Stimulated activated CD8-positive, alpha-beta memory T cell treated with anti-CD3 and anti-CD28 coated beads, Interleukin-4, amount 100 ng/mL, for 24 hours (primary cell): Measurements from ENCODE around the gene CASP9.
A peak's percentile ranks its signal among the peaks of the same experiment; 100 is the strongest.
"Not testable (repeated sequence)": the region's sequence is repeated elsewhere in the genome, so short reads cannot be mapped to it uniquely, and the experiment has no call there.

ENCODE experiments used
- DNase-seq: peaks from one replicate; pipeline ENCODE4 v3.0.0-alpha.2; 2020; ENCODE audit warnings: low read depth

CASP9 gene

GRCh38 chr1:15525050-15526020 lies 1.3 kb upstream of the CASP9 start:
- peak; percentile 99 for DNase-seq

- peak; percentile 98 for DNase-seq
Measured at GRCh38 chr1:15524283-15525049, 451 bp upstream of the CASP9 start.

GRCh38 chr1:15523104-15524020 lies 653 bp downstream of the CASP9 start:
- no peak for DNase-seq

- DNase-seq = no peak
Measured at GRCh38 chr1:15522551-15522950, 1.5 kb downstream of the CASP9 start.

- DNase-seq = not testable (repeated sequence)
Measured at GRCh38 chr1:15521206-15521906, 2.7 kb downstream of the CASP9 start.

GRCh38 chr1:15519625-15520024 lies 4.4 kb downstream of the CASP9 start:
- no peak for DNase-seq

- DNase-seq = no peak
Measured at GRCh38 chr1:15515022-15515663, 8.9 kb downstream of the CASP9 start.

- not testable (repeated sequence) for DNase-seq
Measured at GRCh38 chr1:15514557-15514956, 9.5 kb downstream of the CASP9 start.

GRCh38 chr1:15513919-15514318 lies 10.1 kb downstream of the CASP9 start:
- DNase-seq = no peak

- no peak for DNase-seq
Measured at GRCh38 chr1:15513192-15513591, 10.8 kb downstream of the CASP9 start.

GRCh38 chr1:15510611-15511405 lies 13.2 kb downstream of the CASP9 start:
- DNase-seq = no peak

- no peak for DNase-seq
Measured at GRCh38 chr1:15509586-15509985, 14.4 kb downstream of the CASP9 start.

GRCh38 chr1:15508700-15509487 lies 15.1 kb downstream of the CASP9 start:
- no peak for DNase-seq

GRCh38 chr1:15507278-15507677 lies 16.7 kb downstream of the CASP9 start:
- DNase-seq = no peak

- no peak for DNase-seq
Measured at GRCh38 chr1:15506831-15507230, 17.2 kb downstream of the CASP9 start.

GRCh38 chr1:15504436-15504835 lies 19.6 kb downstream of the CASP9 start:
- DNase-seq = no peak

- DNase-seq = peak; percentile 36
Measured at GRCh38 chr1:15501208-15502032, 22.6 kb downstream of the CASP9 start.
